ENCODE measurements around the gene ZIC2.

The ZIC2 gene

GRCh38 chr13:99969919-99970650 lies 11.5 kb upstream of the ZIC2 start:
- DNase-seq (ENCODE audit: low read depth), result no peak

DNA sequence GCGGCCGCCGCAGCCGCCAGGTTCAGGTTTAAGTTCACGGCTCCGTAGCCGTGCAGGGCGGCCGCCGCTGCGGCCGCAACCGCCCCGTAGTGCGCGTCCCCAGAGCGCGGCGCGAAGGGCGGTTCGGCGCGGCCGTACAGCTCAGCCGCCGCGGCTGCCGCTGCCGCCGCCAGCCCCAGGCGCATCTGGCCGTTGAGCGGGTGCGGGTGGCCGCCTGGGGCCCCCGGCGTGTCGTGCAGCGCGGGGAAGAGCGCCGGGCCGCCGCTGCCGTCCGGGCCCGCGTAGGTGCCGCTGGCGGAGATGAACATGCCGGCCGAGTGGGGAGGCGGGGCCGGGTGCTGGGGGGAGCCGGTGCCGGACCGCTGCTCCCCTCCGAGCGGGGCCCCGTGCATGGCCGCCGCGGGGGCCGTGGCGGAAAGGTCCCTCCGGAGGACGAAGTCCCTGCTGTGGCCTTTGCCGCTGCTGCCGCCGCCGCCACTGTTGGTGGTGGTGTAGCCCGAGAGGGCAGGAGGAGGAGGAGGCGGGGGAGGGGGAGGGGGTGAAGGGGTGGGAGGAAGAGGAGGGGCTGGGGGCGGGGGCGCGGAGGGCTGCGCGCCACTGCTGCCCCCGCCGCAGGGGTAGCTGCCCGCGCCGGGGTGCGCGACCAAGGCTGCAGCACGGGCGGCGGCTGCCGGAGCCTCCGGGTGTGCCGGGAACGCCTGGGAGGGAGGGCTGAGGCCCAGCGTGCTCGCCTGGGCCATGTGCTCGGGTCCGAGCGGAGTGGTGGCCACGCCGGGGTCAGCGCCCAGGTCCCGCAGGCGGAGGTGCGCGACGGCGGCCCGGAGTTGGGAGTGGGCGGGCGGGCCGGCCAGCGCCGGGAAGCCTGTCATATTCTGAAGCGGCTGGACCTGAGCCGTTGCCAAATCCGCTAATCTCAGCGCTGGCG lies 10.7 kb upstream of the ZIC2 start:
- TF ChIP-seq, protein P1, sequence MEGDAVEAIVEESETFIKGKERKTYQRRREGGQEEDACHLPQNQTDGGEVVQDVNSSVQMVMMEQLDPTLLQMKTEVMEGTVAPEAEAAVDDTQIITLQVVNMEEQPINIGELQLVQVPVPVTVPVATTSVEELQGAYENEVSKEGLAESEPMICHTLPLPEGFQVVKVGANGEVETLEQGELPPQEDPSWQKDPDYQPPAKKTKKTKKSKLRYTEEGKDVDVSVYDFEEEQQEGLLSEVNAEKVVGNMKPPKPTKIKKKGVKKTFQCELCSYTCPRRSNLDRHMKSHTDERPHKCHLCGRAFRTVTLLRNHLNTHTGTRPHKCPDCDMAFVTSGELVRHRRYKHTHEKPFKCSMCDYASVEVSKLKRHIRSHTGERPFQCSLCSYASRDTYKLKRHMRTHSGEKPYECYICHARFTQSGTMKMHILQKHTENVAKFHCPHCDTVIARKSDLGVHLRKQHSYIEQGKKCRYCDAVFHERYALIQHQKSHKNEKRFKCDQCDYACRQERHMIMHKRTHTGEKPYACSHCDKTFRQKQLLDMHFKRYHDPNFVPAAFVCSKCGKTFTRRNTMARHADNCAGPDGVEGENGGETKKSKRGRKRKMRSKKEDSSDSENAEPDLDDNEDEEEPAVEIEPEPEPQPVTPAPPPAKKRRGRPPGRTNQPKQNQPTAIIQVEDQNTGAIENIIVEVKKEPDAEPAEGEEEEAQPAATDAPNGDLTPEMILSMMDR (IDR thresholded peaks at IDR 0.05; ENCODE audit: control insufficient read depth, insufficient read depth, low read depth, low read length, missing control alignments), result no peak
- peak overlapping the region; percentile 46 for H3K4me3 ChIP-seq (ENCODE audit: control insufficient read depth, low read depth, low read length)
- DNase-seq (ENCODE audit: low read depth), result no peak

More at GRCh38 chr13:99969919-99970650, 11.5 kb upstream of the ZIC2 start:
- peak overlapping the region; percentile 46 for H3K4me3 ChIP-seq (ENCODE audit: control insufficient read depth, low read depth, low read length)
- TF ChIP-seq, protein P1 (IDR thresholded peaks at IDR 0.05; ENCODE audit: control insufficient read depth, insufficient read depth, low read depth, low read length, missing control alignments), result no peak

DNA sequence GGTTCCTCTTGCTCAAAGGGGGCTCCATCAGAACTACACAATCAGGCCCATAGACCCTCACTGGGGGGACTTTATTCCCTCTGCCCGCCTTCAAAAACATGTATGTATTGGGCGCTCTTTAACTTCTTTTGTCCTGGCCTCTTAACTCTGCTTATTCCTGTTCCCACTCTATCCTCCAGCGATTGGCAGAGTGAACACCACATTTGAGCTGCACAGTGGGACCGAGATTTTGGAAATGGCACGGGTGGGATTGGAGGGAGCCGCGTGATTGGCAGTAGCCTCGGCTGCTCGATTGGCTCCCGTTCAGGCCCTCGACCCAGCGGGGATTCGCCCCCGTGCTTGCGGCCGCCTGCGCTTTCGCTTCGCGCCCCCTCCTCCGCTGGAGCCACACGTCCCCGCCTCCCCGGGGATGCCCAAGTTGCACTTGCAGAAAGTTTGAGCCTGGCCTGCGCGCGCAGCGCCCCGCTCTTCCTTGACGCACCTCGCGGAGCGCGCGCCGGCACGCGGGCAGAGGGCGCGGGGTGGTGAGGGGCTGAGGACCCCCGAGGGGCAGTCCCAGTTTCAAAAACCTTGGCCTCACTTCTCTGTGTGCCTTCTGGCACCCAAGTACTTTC lies 9.9 kb upstream of the ZIC2 start, which contains the start of gene ZIC5:
Gene ZIC5 (minus strand): TSS at position 192 of the 614 bp plus-strand sequence. CDS start 164 bp downstream, at position 28.
- DNase-seq (ENCODE audit: low read depth), result no peak
- peak within 1 kb of the TSS; percentile 21 for H3K4me3 ChIP-seq (ENCODE audit: control insufficient read depth, low read depth, low read length)

DNA sequence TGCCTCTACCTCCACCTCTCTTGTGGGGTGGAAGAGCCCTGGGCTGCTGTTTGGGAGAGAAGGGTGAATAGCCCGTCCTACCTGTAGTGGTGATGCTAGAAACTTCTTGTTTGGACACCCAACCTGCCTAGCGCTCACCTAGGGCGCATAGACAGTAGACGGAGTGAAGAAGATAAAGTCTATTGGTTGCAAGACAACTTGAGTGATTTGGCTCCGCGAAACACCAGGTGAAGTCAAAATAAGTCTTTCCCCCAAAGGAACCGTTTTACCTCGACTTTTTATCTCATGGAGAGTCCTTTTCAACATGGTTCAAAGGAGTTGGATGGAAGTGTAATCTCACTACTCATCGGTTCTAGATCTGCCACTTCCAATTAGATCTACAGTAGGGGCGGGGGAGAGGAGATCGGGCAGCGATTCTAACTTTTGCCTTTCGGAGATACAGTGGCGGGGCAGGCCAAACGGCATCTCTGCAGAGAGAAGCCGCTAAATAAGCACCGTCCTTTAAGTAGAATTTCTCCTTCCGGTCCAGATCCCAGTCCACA lies 9.3 kb upstream of the ZIC2 start:
- DNase-seq (ENCODE audit: low read depth), result no peak
- no peak overlapping the region for H3K4me3 ChIP-seq (ENCODE audit: control insufficient read depth, low read depth, low read length)
- TF ChIP-seq, protein P1 (IDR thresholded peaks at IDR 0.05; ENCODE audit: control insufficient read depth, insufficient read depth, low read depth, low read length, missing control alignments), result no peak

More for the DNA sequence above, 9.9 kb upstream of the ZIC2 start, which contains the start of gene ZIC5:
- TF ChIP-seq, protein P1 (IDR thresholded peaks at IDR 0.05; ENCODE audit: control insufficient read depth, insufficient read depth, low read depth, low read length, missing control alignments), result no peak

GRCh38 chr13:99973163-99973807 lies 8.3 kb upstream of the ZIC2 start:
- no peak overlapping the region for H3K4me3 ChIP-seq (ENCODE audit: control insufficient read depth, low read depth, low read length)
- no peak for DNase-seq (ENCODE audit: low read depth)
- TF ChIP-seq, protein P1 (IDR thresholded peaks at IDR 0.05; ENCODE audit: control insufficient read depth, insufficient read depth, low read depth, low read length, missing control alignments), result no peak

Data from AG09309 (cell line).